ENCODE results near the gene RNF212B. TPM values are rescaled to one million over a fixed set of nuclear protein-coding genes. Genes with fewer than 3 reads are reported as not detected.

Gene RNF212B
- total and polyA plus RNA-seq, 2 of the 13 experiments (the other 11 are each of a cell fraction or from before 2014, with no cell fraction given), result 0.05 TPM; not detected in 1

DNA sequence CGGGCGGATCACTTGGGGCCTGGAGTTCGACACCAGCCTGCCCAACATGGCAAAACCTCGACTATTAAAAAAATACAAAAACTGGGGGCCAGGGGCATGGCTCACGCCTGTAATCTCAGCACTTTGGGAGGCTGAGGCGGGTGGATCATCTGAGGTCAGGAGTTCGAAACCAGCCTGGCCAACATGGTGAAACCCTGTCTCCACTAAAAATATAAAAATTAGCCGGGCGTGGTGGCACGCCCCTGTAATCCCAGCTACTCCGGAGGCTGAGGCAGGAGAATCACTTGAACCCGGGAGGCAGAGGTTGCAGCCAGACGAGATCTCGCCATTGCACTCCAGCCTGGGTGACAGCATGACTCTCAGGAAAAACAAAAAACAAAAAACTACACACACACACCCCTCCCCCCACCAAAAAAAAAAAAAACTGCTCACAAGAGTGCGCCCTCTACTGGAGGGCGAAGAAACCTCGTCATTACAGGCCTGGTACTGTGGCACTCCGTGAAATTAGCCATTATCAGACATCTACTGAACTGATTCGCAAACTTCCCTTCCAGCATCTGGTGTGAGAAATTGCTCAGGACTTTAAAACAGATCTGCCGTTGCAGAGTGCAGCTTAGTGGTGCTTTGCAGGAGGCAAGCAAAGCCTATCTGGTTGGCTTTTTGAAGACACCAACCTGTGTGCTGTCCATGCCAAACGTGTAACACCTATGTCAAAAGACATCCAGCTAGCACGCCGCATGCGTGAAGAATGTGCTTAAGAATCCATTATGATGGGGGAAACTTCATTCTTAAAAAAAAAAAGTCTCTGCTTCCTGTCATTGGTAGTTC lies 57.2 kb downstream of the RNF212B start (continued):
- TF ChIP-seq, protein P1, sequence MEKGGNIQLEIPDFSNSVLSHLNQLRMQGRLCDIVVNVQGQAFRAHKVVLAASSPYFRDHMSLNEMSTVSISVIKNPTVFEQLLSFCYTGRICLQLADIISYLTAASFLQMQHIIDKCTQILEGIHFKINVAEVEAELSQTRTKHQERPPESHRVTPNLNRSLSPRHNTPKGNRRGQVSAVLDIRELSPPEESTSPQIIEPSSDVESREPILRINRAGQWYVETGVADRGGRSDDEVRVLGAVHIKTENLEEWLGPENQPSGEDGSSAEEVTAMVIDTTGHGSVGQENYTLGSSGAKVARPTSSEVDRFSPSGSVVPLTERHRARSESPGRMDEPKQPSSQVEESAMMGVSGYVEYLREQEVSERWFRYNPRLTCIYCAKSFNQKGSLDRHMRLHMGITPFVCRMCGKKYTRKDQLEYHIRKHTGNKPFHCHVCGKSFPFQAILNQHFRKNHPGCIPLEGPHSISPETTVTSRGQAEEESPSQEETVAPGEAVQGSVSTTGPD (CRISPR knock-in tag; IDR thresholded peaks at IDR 0.05), result peak; percentile 67; the same call in 1 of the 2 replicates
- TF ChIP-seq, protein P2, sequence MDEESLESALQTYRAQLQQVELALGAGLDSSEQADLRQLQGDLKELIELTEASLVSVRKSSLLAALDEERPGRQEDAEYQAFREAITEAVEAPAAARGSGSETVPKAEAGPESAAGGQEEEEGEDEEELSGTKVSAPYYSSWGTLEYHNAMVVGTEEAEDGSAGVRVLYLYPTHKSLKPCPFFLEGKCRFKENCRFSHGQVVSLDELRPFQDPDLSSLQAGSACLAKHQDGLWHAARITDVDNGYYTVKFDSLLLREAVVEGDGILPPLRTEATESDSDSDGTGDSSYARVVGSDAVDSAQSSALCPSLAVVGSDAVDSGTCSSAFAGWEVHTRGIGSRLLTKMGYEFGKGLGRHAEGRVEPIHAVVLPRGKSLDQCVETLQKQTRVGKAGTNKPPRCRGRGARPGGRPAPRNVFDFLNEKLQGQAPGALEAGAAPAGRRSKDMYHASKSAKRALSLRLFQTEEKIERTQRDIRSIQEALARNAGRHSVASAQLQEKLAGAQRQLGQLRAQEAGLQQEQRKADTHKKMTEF (CRISPR knock-in tag; IDR thresholded peaks at IDR 0.05), result peak; percentile 51; the same call in 1 of the 2 replicates
- TF ChIP-seq ZNF460 (CRISPR knock-in tag; IDR thresholded peaks at IDR 0.05; ENCODE audit: borderline replicate concordance) (no peak; the same call in 1 of the 2 replicates), ZNF335 (CRISPR knock-in tag; IDR thresholded peaks at IDR 0.05) (peak; percentile 51; the same call in 1 of the 2 replicates), ZNF367 (CRISPR knock-in tag; IDR thresholded peaks at IDR 0.05; ENCODE audit: borderline replicate concordance) (0 out of 2 replicates have a peak, but pooled peaks have one; percentile 57), RCOR2 (CRISPR knock-in tag; IDR thresholded peaks at IDR 0.05) (no peak), MYC (CRISPR knock-in tag; IDR thresholded peaks at IDR 0.05; ENCODE audit: borderline replicate concordance) (peak; percentile 62; the same call in 1 of the 2 replicates), JARID2 (CRISPR knock-in tag; IDR thresholded peaks at IDR 0.05; ENCODE audit: insufficient replicate concordance) (peak; percentile 29), ZNF556 (CRISPR knock-in tag; IDR thresholded peaks at IDR 0.05; ENCODE audit: borderline replicate concordance) (no peak), ZMYM2 (CRISPR knock-in tag; IDR thresholded peaks at IDR 0.05) (0 out of 2 replicates have a peak, but pooled peaks have one; percentile 65), SPEN (CRISPR knock-in tag; IDR thresholded peaks at IDR 0.05; ENCODE audit: low read depth) (peak; percentile 47; the same call in 1 of the 2 replicates), NKX3-1 (CRISPR knock-in tag; IDR thresholded peaks at IDR 0.05) (peak; percentile 42; the same call in 1 of the 2 replicates), XRCC5 (optimal IDR thresholded peaks at IDR 0.05; ENCODE audit: low read length) (peak; percentile 94), KDM2A (CRISPR knock-in tag; IDR thresholded peaks at IDR 0.05; ENCODE audit: borderline replicate concordance, low read depth) (peak; percentile 83), JDP2 (CRISPR knock-in tag; IDR thresholded peaks at IDR 0.05; ENCODE audit: borderline replicate concordance) (no peak), ISL2 (CRISPR knock-in tag; IDR thresholded peaks at IDR 0.05) (peak; percentile 61), BRCA1 (CRISPR knock-in tag; IDR thresholded peaks at IDR 0.05) (0 out of 2 replicates have a peak, but pooled peaks have one; percentile 64), PPARG (CRISPR knock-in tag; conservative IDR thresholded peaks at IDR 0.05) (peak; percentile 29; the same call in 1 of the 2 replicates)
- TF ChIP-seq, protein P3, sequence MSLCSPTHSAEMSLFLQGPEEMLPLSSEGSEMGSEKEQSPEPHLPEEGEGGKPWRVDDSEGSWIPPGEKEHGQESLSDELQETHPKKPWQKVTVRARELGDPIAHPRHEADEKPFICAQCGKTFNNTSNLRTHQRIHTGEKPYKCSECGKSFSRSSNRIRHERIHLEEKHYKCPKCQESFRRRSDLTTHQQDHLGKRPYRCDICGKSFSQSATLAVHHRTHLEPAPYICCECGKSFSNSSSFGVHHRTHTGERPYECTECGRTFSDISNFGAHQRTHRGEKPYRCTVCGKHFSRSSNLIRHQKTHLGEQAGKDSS (CRISPR knock-in tag; IDR thresholded peaks at IDR 0.05; ENCODE audit: borderline replicate concordance, low read depth), result 0 out of 2 replicates have a peak, but pooled peaks have one; percentile 8
- TF ChIP-seq, protein P4, sequence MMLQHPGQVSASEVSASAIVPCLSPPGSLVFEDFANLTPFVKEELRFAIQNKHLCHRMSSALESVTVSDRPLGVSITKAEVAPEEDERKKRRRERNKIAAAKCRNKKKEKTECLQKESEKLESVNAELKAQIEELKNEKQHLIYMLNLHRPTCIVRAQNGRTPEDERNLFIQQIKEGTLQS (CRISPR knock-in tag; IDR thresholded peaks at IDR 0.05), result no peak
- TF ChIP-seq, protein P5, sequence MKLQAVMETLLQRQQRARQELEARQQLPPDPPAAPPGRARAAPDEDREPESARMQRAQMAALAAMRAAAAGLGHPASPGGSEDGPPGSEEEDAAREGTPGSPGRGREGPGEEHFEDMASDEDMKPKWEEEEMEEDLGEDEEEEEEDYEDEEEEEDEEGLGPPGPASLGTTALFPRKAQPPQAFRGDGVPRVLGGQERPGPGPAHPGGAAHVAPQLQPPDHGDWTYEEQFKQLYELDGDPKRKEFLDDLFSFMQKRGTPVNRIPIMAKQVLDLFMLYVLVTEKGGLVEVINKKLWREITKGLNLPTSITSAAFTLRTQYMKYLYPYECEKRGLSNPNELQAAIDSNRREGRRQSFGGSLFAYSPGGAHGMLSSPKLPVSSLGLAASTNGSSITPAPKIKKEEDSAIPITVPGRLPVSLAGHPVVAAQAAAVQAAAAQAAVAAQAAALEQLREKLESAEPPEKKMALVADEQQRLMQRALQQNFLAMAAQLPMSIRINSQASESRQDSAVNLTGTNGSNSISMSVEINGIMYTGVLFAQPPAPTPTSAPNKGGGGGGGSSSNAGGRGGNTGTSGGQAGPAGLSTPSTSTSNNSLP (IDR thresholded peaks at IDR 0.05; ENCODE audit: low read depth, low read length), result peak; percentile 36; the same call in 1 of the 2 replicates

Measured in HepG2 (cell line).